GM12873 (cell line): ENCODE data around the gene IFIT2.

Experiments
- CTCF ChIP-seq: IDR thresholded peaks from 2 replicates; pipeline ENCODE4 v1.5.1; 2012; ENCODE audit warnings: low read depth, mild to moderate bottlenecking, moderate library complexity, low read length, control low read depth; ENCODE audit not compliant: insufficient read depth; ENCODE audit errors: missing control alignments

Gene IFIT2

GRCh38 chr10:89273680-89274079 is 28.2 kb upstream of the IFIT2 start:
- TF ChIP-seq CTCF: no peak

GRCh38 chr10:89274928-89275327 is 26.9 kb upstream of the IFIT2 start:
- no peak for TF ChIP-seq CTCF

- no peak for TF ChIP-seq CTCF
Measured at GRCh38 chr10:89275383-89275782, 26.5 kb upstream of the IFIT2 start.

DNA sequence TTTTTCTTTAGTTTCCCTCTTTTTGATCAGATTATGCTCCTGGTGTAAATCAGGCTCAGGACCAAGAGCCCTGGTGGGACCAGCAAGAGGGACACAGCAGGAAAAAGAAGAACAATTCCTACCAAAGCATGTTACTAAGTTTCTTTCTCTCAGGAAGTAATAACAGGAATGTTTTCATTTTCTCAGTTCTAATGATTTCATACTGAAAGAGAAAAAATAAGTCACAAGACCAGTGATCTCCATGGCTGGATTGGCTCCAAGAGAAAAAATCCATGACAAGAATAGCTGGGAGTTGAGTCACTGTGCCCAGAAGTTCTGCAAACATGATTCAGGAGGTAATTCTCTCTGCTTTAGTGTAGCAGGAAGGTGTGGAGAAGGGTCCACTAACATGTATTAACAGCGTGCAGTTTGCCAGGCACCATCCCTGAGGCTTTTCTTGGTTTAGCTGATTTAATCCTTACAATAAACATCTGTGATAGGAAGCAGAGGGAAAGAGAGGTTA is 23.8 kb upstream of the IFIT2 start:
- TF ChIP-seq CTCF: no peak

- TF ChIP-seq CTCF: no peak
Measured at GRCh38 chr10:89278900-89279392, 22.9 kb upstream of the IFIT2 start.

- no peak for TF ChIP-seq CTCF
Measured at GRCh38 chr10:89279421-89279869, 22.4 kb upstream of the IFIT2 start.

- TF ChIP-seq CTCF: no peak
Measured at GRCh38 chr10:89280508-89280907, 21.3 kb upstream of the IFIT2 start.
